Femur (tissue), 1 donor: ENCODE results near the gene TSPAN14.
A peak's percentile ranks its signal among the peaks of the same experiment; 100 is the strongest.

Experiments used
- DNase-seq: peaks from one replicate; pipeline ENCODE4 v3.0.0-alpha.2; 2017

The TSPAN14 gene

DNA sequence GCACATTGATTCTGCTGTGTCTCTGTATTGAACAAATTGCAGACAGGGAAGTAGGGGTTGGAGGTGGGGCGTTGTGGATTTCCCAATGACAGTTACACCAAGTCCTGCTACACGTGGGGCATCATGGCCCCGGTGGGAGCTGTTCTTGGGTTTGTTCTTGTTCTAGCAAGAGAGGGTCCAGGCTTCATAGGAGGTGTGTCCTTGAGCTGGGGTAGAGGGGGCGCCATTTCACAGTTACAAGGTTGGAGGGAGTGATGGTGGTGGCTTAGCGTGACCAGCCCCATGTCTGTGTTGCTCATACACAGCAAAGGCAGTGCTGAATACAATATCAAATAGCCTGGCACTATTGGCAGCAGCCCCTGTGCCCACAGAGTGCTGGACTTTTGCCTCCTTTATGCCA lies 99.3 kb downstream of the TSPAN14 start:
- no peak for DNase-seq

DNA sequence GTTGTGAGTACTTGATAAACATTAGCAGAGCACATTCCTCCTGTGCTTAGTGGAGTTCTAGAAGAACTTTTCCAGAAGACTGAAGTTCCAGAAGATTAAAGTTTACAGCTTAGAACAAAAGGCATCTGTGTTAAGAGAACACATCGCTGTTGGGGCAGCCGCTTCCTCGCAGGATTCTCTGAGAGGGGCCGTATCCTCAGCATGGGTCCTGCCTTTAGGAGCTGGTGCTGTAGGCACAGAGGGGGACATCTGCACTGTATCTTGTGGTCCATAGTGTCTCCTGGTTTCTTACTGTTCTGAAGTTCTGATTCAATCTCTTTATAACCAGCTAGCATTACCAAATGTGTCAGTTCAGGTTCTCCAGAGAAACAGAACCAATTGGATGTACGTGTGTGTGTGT lies 99.9 kb downstream of the TSPAN14 start:
- DNase-seq, result no peak

DNA sequence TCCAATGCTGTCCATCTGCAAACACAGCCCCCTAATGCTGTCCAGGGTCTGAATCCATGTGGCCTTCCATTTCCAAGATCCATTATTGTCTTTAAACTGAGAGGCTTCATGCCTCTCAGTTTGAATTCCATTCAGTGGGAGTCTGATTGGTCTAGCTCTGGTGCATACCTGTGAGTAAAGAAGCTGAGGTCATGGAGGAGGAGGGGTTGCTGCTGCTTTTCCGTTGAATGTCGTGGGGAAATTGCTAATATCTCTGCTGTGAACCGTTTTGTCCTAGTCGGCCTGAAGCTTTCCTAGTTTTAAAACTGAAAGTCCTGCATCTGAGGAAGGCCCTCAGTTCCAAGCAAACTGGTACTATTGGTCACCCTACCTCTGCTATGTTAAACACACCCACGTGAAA lies 101.3 kb downstream of the TSPAN14 start:
- DNase-seq, result no peak

DNA sequence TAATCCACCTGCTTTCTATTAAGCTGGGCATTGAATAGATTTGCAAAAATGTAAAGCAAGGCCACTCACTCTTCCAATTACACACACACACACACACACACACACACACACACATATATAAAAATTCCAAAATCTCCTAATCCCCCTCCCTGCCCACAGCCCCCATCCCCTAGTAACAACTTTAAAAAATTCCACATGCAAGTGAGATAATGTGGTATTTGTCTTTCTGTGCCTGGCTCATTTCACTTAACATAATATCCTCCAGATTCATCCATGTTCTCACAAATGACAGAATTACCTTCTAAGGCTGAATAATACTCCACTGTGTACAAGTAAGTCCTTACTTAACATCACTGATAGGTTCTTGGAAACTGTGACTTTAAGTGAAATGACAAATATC lies 107.8 kb downstream of the TSPAN14 start:
- DNase-seq, result no peak

DNA sequence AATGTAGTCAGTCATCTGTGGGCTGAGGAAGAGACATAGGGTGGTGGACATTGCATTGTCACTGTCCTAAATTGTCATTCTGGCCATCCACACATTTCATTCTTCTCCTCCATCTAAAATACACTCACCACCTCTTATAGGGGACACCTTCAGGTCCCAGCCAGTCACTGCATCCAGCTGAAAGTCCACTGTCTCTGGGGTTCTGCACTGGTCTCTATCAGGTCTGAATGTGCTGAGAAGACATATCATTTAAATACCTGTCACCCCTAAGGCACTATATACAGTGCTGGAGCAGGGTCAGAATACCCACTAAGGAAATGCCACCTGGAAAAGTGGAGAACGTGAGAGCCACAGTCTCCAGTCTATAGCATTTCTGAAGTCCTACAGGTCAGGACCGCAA lies 113.2 kb downstream of the TSPAN14 start:
- no peak for DNase-seq

DNA sequence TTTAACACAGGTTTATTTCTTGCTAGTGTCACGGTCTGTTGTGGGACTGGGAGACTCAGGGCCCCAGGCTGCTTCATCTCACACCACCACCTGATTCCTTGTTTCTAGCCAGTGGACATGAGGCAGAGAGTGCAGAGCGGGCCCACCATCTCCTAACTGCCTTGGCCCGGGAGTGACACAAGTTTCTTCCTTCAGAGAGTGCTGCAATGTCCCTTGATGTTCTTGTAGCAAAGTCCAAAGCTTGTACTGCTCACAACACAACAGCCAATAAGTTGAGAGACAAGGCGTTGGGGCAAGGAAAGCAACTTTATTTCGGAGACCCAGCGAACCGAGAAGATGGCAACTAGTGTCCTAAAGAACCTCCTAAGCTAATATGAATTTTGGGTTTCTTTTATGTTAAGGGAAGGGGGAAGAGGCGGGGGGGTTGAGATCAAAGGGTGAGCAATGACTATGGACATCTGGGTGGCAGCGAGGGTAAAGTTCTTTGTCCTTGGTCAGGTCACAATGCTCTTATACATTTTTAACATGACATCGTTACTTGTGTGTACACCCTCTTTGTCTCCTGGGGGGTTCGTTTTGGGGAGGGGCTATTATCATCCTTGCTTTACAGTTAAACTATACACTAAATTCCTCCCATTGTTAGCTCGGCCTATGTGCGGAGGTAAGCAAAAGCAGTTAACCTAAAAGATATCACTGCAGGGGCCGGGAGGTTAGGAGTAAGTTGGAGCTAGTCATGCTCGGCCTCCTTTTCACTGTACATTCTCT lies 115.2 kb downstream of the TSPAN14 start:
- no peak for DNase-seq

DNA sequence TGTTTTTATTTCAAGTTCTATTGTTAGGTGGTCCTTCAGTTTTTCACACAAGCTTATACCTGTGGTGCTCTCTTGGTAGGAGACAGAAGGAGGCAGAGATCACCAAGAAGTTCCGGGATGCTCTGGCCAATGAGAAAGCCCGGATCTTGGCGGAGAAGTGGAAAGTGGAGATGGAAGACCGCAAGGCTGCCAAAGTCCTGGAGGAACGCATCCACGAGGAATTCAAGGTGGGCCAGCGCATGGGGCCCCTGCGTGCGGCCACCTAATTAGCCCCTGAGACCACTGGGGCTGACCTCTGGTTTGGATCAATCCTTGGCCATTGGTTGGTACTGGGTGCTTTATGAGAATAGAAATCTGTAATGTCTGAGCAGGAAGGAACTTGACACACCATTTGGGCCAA lies 117.2 kb downstream of the TSPAN14 start:
- no peak for DNase-seq

DNA sequence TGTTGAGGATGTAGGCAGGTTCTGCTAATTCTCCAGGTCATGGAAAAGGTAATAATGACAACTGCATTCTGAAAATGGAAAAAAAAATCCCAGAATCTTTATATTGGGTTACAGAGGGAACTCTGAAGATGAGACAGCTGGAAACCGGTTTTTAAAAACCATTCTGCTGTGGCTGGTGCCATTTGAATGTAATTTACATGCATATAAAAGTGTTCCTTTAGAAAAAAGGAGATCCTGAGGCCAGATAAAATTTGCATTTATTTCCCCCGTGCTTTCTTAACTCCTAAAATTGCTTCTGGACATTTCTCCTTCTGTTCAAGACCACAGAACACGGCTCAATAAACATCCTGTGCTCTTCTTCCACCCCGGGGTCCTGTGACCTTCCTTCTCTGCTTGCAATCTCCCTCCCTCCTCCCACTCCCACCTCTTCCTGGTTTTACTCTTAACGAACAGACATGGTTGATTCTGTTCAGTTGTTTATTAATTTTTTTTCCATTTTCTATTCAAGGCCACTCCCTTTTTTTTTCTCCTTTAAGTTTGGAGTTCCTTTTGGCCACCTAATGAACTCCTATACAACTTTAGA lies 125.2 kb downstream of the TSPAN14 start:
- no peak for DNase-seq

DNA sequence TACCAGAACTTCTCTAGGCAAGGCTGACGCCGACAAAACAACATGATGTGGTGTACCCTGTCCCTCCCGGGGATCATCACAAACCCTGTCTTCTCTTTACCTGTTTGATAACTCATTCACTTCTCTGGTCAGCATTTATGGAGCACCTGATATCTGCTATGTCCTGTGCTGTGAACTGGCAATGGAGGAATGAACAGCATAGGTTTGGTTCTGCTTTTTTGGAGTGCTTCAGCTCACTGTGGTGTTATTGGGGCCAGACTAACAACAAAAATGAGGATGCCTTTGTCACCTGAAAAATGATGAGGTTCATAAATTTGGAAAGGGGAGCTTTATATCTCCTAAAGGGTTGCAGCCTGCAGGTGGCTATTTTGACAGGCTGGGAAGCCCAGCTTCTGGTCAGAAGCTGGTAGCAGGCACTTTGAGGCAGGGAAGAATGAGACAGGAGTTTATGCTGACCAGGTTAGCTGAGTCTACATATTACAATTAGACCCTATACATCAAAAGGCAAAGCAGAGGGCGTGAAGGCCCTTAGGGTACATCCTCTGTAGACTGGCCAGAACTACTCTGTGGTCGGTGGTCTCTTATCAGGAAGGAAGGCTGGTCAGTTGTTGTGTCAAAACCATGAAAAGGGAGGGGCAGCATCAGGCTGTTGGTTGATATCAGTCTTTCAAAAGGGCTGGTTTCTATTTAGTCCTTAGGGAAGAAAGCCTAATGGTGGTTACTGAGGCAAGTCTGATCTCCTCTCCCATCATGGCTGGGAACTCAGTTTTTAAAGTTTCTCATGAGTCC lies 125.9 kb downstream of the TSPAN14 start:
- no peak for DNase-seq

DNA sequence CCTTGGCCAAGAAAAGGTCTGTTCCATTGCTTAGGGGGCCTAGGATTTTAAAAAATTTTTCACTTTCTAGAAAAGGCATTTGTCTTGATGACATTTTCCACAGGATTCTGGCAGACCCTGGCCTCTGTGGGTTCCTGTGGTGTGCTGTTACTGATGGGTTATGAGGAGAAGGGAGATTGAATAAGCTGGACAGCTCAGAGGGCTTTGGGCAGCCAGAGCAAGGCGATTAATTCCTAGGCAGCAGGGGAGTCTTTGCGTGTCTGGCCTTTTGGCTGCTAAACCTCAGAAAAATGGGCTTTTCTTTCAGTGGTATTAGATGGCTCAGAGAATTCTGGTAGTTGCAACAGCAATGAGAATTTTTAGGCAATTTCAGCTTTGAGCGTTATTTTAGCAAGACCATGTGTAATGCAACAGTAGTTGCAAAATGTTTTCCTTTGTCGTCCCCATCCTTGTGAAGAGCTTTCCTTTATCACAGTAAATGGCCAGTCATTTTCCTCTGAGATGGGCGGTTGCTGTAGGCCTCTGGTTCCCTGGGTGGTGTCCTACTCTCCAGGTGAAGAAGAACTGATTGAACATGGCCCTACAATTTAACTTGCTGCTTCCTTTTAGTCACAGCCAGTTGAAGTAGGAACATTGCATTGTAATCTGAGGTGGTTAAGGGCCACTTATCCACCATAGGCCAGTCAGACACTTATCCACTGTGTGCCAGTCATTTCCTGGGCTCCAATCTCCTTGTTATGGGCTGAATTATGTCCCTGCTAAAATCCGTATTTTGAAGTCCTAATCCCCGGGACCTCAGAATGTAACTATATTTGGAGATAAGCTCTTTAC lies 126.7 kb downstream of the TSPAN14 start:
- peak; percentile 67 for DNase-seq

DNA sequence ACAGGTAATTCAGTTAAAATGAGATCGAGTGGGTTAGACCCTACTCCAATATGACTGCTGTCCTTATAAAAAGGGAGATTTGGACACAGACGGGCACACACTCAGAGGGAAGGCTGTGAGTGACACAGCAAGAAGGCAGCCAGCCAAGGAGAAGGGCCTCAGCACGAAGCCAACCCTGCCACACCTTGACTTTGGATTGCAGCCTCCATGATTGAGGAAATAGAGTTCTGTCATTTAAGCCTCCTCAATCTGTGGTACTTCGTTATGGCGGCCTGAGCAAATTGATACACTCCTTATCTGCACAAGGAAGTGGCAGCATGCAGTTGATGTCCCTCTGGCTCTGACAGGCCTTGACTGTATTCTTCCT lies 127.3 kb downstream of the TSPAN14 start:
- no peak for DNase-seq

DNA sequence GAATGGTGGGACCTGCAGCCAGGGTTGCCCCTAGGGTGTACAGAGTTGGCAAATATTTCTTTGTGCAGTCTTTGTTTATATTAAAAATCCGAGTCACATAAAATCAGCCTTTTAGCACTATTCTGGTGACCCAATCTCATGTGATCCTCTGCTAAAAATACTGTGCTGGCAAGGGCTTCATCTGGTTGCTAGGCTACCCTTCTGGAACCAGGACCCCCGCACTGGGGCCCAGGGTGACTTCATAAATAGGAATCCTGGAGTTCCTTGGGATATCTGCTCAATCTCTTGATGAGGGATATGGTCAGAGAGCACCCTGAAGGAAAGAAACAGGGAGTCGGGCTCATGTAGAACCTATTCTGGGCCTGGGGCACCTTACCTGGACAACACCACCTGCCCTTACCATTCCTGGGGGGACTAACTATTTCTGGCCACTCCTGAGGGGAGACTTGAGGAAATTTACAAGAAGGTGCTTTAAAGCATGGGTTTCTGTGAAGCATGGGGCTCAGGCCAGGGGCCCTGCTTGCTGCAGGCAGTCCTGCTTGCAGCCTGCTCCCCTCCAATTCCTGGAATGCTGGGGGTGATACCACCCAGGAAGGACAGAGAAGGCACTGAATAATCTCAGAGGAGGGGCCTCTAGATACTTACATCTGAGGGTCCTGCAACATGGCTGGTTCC lies 128.3 kb downstream of the TSPAN14 start:
- peak; percentile 52 for DNase-seq
